ENCODE measurements around the gene DOK5. TPM values are rescaled to one million over a fixed set of nuclear protein-coding genes. Genes with fewer than 3 reads are reported as not detected.

The DOK5 gene
- total RNA-seq, 3 donors from 2014 or later (not counting 1 experiment from before 2014, with no cell fraction given) = not detected

DNA sequence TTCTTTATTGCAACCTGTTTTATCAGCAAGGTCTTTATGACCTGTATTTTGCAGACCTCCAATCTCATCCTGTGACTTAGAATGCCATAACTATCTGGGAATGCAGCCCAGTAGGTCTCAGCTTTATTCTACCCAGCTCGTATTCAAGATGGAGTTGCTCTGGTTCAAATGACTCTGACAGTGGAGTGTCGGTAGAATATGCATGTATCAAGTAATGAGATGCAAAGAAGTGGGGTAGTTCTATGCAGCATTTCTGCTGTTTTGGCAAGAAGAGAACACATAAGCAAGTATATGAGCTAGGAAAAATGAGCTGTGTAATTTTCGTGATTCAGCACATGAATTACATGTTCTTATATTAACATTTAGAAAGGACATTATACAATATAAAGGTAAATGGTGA is 185.9 kb downstream of the DOK5 start:
- Histone ChIP-seq H3K4me3 (ENCODE audit: low read length) (no peak overlapping the region), H3K27ac (ENCODE audit: low read length) (no peak overlapping the region), H3K4me1 (ENCODE audit: control insufficient read depth, insufficient read depth, low read length) (no peaks in the 10 kb centered on the region), H3K27me3 (ENCODE audit: control insufficient read depth, insufficient read depth, low read length) (no peaks in the 10 kb centered on the region), H3K36me3 (ENCODE audit: control insufficient read depth, insufficient read depth, low read length) (no peaks in the 10 kb centered on the region), H3K9me3 (ENCODE audit: control insufficient read depth, insufficient read depth, low read length) (no peaks in the 10 kb centered on the region)
- Mint-ChIP-seq H3K27ac (no peak overlapping the region), H3K4me1 (no peaks in the 10 kb centered on the region), H3K4me3 (no peak overlapping the region), H3K36me3 (no peaks in the 10 kb centered on the region), H3K27me3 (ENCODE audit: low read depth in 2 of 2) (peaks cover 3 to 12% of the 10 kb centered on the region in 2 donors), H3K9me3 (no peaks in the 10 kb centered on the region)
- intact Hi-C loops (cut with micrococcal nuclease) = no loop called here
- no peak for ATAC-seq
- TF ChIP-seq, protein P1, sequence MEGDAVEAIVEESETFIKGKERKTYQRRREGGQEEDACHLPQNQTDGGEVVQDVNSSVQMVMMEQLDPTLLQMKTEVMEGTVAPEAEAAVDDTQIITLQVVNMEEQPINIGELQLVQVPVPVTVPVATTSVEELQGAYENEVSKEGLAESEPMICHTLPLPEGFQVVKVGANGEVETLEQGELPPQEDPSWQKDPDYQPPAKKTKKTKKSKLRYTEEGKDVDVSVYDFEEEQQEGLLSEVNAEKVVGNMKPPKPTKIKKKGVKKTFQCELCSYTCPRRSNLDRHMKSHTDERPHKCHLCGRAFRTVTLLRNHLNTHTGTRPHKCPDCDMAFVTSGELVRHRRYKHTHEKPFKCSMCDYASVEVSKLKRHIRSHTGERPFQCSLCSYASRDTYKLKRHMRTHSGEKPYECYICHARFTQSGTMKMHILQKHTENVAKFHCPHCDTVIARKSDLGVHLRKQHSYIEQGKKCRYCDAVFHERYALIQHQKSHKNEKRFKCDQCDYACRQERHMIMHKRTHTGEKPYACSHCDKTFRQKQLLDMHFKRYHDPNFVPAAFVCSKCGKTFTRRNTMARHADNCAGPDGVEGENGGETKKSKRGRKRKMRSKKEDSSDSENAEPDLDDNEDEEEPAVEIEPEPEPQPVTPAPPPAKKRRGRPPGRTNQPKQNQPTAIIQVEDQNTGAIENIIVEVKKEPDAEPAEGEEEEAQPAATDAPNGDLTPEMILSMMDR (IDR thresholded peaks at IDR 0.05) = no peak
- no peak for DNase-seq
- 54% methylated on average over 2 of the region's 3 CpGs for WGBS (ENCODE audit: insufficient coverage)

DNA sequence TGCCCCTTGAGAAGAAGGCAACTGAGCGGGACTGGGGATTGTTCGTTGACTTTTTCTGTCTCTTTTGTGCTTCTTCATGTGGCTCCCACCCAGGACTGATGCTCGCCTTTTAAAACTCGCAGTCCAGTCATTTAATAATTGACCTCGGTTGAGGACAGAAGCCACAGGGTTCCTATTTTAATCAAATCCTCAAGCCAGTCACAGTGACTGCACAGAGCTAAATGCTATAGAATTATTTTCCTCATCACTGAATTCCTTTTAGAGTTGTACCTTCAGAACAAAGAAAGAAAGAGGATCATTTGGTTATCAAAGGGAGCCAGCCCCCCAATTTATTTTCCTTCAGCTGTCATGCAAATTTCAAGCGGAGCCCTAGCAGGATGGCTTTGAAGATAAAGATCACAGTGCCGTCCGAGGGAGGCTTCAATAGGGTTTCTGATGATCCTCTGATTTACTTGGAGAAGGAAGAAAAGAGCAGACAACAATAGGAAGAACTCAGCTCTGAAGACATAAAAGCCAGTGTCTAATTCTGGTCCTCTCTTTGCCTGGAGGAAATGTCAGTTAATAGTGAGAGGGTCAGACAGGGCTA is 186.6 kb downstream of the DOK5 start:
- H3K4me1 ChIP-seq (ENCODE audit: control insufficient read depth, insufficient read depth, low read length) = no peaks in the 10 kb centered on the region
- ATAC-seq (no peak), DNase-seq (no peak)
- no peak overlapping the region for H3K4me3 ChIP-seq (ENCODE audit: low read length)
- no peaks in the 10 kb centered on the region for H3K9me3 ChIP-seq (ENCODE audit: control insufficient read depth, insufficient read depth, low read length)
- H3K36me3 ChIP-seq (ENCODE audit: control insufficient read depth, insufficient read depth, low read length) = no peaks in the 10 kb centered on the region
- Mint-ChIP-seq H3K27me3 (ENCODE audit: low read depth in 2 of 2) (peaks cover 5 to 11% of the 10 kb centered on the region in 2 donors), H3K4me1 (no peaks in the 10 kb centered on the region), H3K4me3 (no peak overlapping the region), H3K27ac (no peak overlapping the region), H3K9me3 (no peaks in the 10 kb centered on the region), H3K36me3 (no peaks in the 10 kb centered on the region)
- intact Hi-C loops (cut with micrococcal nuclease) = no loop called here
- TF ChIP-seq, protein P1 (IDR thresholded peaks at IDR 0.05) = no peak
- no peaks in the 10 kb centered on the region for H3K27me3 ChIP-seq (ENCODE audit: control insufficient read depth, insufficient read depth, low read length)
- 70% methylated on average over 8 of the region's 8 CpGs for WGBS (ENCODE audit: insufficient coverage)
- no peak overlapping the region for H3K27ac ChIP-seq (ENCODE audit: low read length)

DNA sequence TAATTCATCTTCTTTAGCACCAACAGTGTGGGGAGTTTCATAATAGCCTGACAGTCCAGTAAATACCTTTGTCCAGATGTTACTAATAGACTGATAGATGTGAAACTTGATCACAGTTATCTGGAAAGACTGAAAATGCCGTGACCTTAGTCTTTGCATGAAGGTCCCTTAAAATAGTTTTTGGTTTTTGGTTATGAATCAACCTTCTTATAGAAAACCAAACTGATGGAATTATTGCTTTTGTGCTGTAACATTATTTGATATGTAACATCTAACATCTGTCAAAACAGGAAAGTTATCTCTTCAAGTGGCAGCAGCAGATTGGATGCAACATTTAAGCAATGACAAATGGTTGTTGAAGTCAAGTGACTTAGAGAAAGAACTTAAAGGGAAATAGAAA is 190.4 kb downstream of the DOK5 start:
- Mint-ChIP-seq H3K9me3 (no peaks in the 10 kb centered on the region), H3K27ac (no peak overlapping the region), H3K36me3 (no peaks in the 10 kb centered on the region), H3K4me1 (peaks cover 0 to 5% of the 10 kb centered on the region in 2 donors), H3K27me3 (ENCODE audit: low read depth in 2 of 2) (peaks cover 7 to 10% of the 10 kb centered on the region in 2 donors), H3K4me3 (no peak overlapping the region)
- ATAC-seq = no peak
- no peak overlapping the region for H3K4me3 ChIP-seq (ENCODE audit: low read length)
- H3K27me3 ChIP-seq (ENCODE audit: control insufficient read depth, insufficient read depth, low read length) = no peaks in the 10 kb centered on the region
- no peak for DNase-seq
- H3K9me3 ChIP-seq (ENCODE audit: control insufficient read depth, insufficient read depth, low read length) = no peaks in the 10 kb centered on the region
- no peak overlapping the region for H3K27ac ChIP-seq (ENCODE audit: low read length)
- intact Hi-C loops (cut with micrococcal nuclease) = no loop called here
- WGBS (ENCODE audit: insufficient coverage) = no CpG with 5 or more reads among the region's 1 CpG
- no peaks in the 10 kb centered on the region for H3K36me3 ChIP-seq (ENCODE audit: control insufficient read depth, insufficient read depth, low read length)
- TF ChIP-seq, protein P1 (IDR thresholded peaks at IDR 0.05) = no peak
- H3K4me1 ChIP-seq (ENCODE audit: control insufficient read depth, insufficient read depth, low read length) = no peaks in the 10 kb centered on the region
